Memory B cell (primary cell): Measurements from ENCODE around the gene COPZ1.
"Not testable (repeated sequence)": the region's sequence is repeated elsewhere in the genome, so short reads cannot be mapped to it uniquely, and the experiment has no call there.

ENCODE experiments used
- ATAC-seq: fragments of 150-1000 bp; cut with Tn5 transposase; 2 replicates; pipeline ENCODE4 v1.10.0; 2021; ENCODE audit warnings: low read depth, mild to moderate bottlenecking, moderate library complexity
- DNase-seq, 2 donors: peaks; one replicate each; pipeline ENCODE4 v3.0.0; 2022; ENCODE audit warnings: low spot score in 2 of 2
- H3K27ac Mint-ChIP-seq: one replicate; pipeline ENCODE4 v1.8.0; 2022; ENCODE audit warnings: mild to moderate bottlenecking, moderate library complexity, mixed read lengths
- H3K27me3 Mint-ChIP-seq: one replicate; pipeline ENCODE4 v1.8.0; 2022; ENCODE audit warnings: mixed read lengths
- H3K36me3 Mint-ChIP-seq: one replicate; pipeline ENCODE4 v1.8.0; 2022; ENCODE audit warnings: mild to moderate bottlenecking, mixed read lengths
- H3K4me1 Mint-ChIP-seq: one replicate; pipeline ENCODE4 v1.8.0; 2022; ENCODE audit warnings: mixed read lengths
- H3K4me3 Mint-ChIP-seq: one replicate; pipeline ENCODE4 v1.8.0; 2022; ENCODE audit warnings: mild to moderate bottlenecking, moderate library complexity, mixed read lengths
- H3K9me3 Mint-ChIP-seq: one replicate; pipeline ENCODE4 v1.8.0; 2022; ENCODE audit warnings: mixed read lengths

The COPZ1 gene

GRCh38 chr12:54324617-54325441, at the start of gene COPZ1:
COPZ1 (plus strand) TSS chr12:54325131; CDS start chr12:54325164, 33 bp downstream.
- H3K9me3 Mint-ChIP-seq = no peaks in the 10 kb centered on the region
- peak; percentile 93 for ATAC-seq
- no peaks in the 10 kb centered on the region for H3K36me3 Mint-ChIP-seq
- peak within 1 kb of the TSS; percentile 97 for H3K27ac Mint-ChIP-seq
- no peaks in the 10 kb centered on the region for H3K27me3 Mint-ChIP-seq
- peak; percentile 81 to 89 for DNase-seq
- peaks cover 17% of the 10 kb centered on the region for H3K4me1 Mint-ChIP-seq
- peak within 1 kb of the TSS; percentile 95 for H3K4me3 Mint-ChIP-seq

- Mint-ChIP-seq H3K4me1 (peaks cover 24% of the 10 kb centered on the region), H3K9me3 (no peaks in the 10 kb centered on the region), H3K4me3 (no peak overlapping the region), H3K27me3 (no peaks in the 10 kb centered on the region), H3K36me3 (peaks cover 6% of the 10 kb centered on the region), H3K27ac (peak overlapping the region; percentile 53)
- DNase-seq = no peak
- no peak for ATAC-seq
These were observed 48.6 kb upstream of the COPZ1 start for GRCh38 chr12:54276368-54276767.

- peaks cover 30% of the 10 kb centered on the region for H3K4me1 Mint-ChIP-seq
- ATAC-seq (no peak), DNase-seq (no peak)
- H3K4me3 Mint-ChIP-seq = peak overlapping the region; percentile 11
- H3K27me3 Mint-ChIP-seq = no peaks in the 10 kb centered on the region
- H3K36me3 Mint-ChIP-seq = peaks cover 14% of the 10 kb centered on the region
- no peak overlapping the region for H3K27ac Mint-ChIP-seq
- H3K9me3 Mint-ChIP-seq = no peaks in the 10 kb centered on the region
These were observed 47.1 kb upstream of the COPZ1 start for GRCh38 chr12:54277823-54278276.

GRCh38 chr12:54279227-54279631, 45.7 kb upstream of the COPZ1 start:
- Mint-ChIP-seq H3K27ac (no peak overlapping the region), H3K4me3 (no peak overlapping the region), H3K27me3 (no peaks in the 10 kb centered on the region), H3K36me3 (peaks cover 19% of the 10 kb centered on the region), H3K9me3 (no peaks in the 10 kb centered on the region), H3K4me1 (peaks cover 37% of the 10 kb centered on the region)
- DNase-seq (no peak), ATAC-seq (no peak)

GRCh38 chr12:54279632-54280467, 45.1 kb upstream of the COPZ1 start, which contains the start of gene CBX5:
CBX5 (minus strand) TSS chr12:54280122; CDS start chr12:54257650, 22,472 bp downstream.
- Mint-ChIP-seq H3K9me3 (no peaks in the 10 kb centered on the region), H3K27ac (no peak within 1 kb of the TSS), H3K36me3 (peaks cover 21% of the 10 kb centered on the region), H3K4me3 (no peak within 1 kb of the TSS), H3K4me1 (peaks cover 38% of the 10 kb centered on the region), H3K27me3 (no peaks in the 10 kb centered on the region)
- ATAC-seq (peak; percentile 66), DNase-seq (peak; percentile 98 to 99)

- ATAC-seq = peak; percentile 79
- DNase-seq = peak; percentile 83 to 95
- no peak within 1 kb of the TSS for H3K27ac Mint-ChIP-seq
- H3K4me1 Mint-ChIP-seq = peaks cover 32% of the 10 kb centered on the region
- H3K27me3 Mint-ChIP-seq = no peaks in the 10 kb centered on the region
- no peaks in the 10 kb centered on the region for H3K9me3 Mint-ChIP-seq
- peaks cover 23% of the 10 kb centered on the region for H3K36me3 Mint-ChIP-seq
- no peak within 1 kb of the TSS for H3K4me3 Mint-ChIP-seq
These were observed 44.3 kb upstream of the COPZ1 start, which contains the start of gene HNRNPA1 for GRCh38 chr12:54280468-54281260. HNRNPA1 (plus strand) TSS chr12:54280726; CDS start chr12:54280808, 82 bp downstream.

GRCh38 chr12:54281261-54281638, 43.7 kb upstream of the COPZ1 start:
- not testable (repeated sequence) for ATAC-seq, H3K9me3 Mint-ChIP-seq, H3K27ac Mint-ChIP-seq, H3K27me3 Mint-ChIP-seq, DNase-seq, H3K4me3 Mint-ChIP-seq
- H3K4me1 Mint-ChIP-seq = peaks cover 34% of the 10 kb centered on the region
- peaks cover 26% of the 10 kb centered on the region for H3K36me3 Mint-ChIP-seq

GRCh38 chr12:54281694-54282093, 43.2 kb upstream of the COPZ1 start:
- H3K27ac Mint-ChIP-seq, H3K9me3 Mint-ChIP-seq, H3K27me3 Mint-ChIP-seq, H3K4me3 Mint-ChIP-seq, ATAC-seq, DNase-seq: not testable (repeated sequence)
- H3K36me3 Mint-ChIP-seq = peaks cover 26% of the 10 kb centered on the region
- H3K4me1 Mint-ChIP-seq = peaks cover 30% of the 10 kb centered on the region

- H3K36me3 Mint-ChIP-seq = peaks cover 33% of the 10 kb centered on the region
- no peak for ATAC-seq
These were observed 41.9 kb upstream of the COPZ1 start for GRCh38 chr12:54282949-54283593.

GRCh38 chr12:54284070-54284780, 40.7 kb upstream of the COPZ1 start:
- H3K36me3 Mint-ChIP-seq = peaks cover 33% of the 10 kb centered on the region
- ATAC-seq, H3K27me3 Mint-ChIP-seq, H3K4me3 Mint-ChIP-seq, H3K27ac Mint-ChIP-seq, H3K9me3 Mint-ChIP-seq, DNase-seq: not testable (repeated sequence)
- H3K4me1 Mint-ChIP-seq = peaks cover 20% of the 10 kb centered on the region

More at GRCh38 chr12:54282949-54283593, 41.9 kb upstream of the COPZ1 start:
- H3K4me1 Mint-ChIP-seq = peaks cover 27% of the 10 kb centered on the region
- H3K27ac Mint-ChIP-seq = no peak overlapping the region
- no peak for DNase-seq
- H3K4me3 Mint-ChIP-seq = no peak overlapping the region
- H3K27me3 Mint-ChIP-seq = no peaks in the 10 kb centered on the region
- H3K9me3 Mint-ChIP-seq = no peaks in the 10 kb centered on the region

GRCh38 chr12:54285150-54286041, 39.5 kb upstream of the COPZ1 start:
- no peaks in the 10 kb centered on the region for H3K27me3 Mint-ChIP-seq
- no peaks in the 10 kb centered on the region for H3K9me3 Mint-ChIP-seq
- H3K4me3 Mint-ChIP-seq = no peak overlapping the region
- peaks cover 25% of the 10 kb centered on the region for H3K4me1 Mint-ChIP-seq
- no peak for ATAC-seq
- DNase-seq = no peak
- H3K36me3 Mint-ChIP-seq = peaks cover 33% of the 10 kb centered on the region
- H3K27ac Mint-ChIP-seq = peak overlapping the region; percentile 39
